Fibroblast of skin of back (primary cell): Measurements from ENCODE around the gene VENTX.

Experiments used
- DNase-seq: peaks from one replicate; pipeline ENCODE4 v3.0.0-alpha.2; 2013

VENTX gene

DNA sequence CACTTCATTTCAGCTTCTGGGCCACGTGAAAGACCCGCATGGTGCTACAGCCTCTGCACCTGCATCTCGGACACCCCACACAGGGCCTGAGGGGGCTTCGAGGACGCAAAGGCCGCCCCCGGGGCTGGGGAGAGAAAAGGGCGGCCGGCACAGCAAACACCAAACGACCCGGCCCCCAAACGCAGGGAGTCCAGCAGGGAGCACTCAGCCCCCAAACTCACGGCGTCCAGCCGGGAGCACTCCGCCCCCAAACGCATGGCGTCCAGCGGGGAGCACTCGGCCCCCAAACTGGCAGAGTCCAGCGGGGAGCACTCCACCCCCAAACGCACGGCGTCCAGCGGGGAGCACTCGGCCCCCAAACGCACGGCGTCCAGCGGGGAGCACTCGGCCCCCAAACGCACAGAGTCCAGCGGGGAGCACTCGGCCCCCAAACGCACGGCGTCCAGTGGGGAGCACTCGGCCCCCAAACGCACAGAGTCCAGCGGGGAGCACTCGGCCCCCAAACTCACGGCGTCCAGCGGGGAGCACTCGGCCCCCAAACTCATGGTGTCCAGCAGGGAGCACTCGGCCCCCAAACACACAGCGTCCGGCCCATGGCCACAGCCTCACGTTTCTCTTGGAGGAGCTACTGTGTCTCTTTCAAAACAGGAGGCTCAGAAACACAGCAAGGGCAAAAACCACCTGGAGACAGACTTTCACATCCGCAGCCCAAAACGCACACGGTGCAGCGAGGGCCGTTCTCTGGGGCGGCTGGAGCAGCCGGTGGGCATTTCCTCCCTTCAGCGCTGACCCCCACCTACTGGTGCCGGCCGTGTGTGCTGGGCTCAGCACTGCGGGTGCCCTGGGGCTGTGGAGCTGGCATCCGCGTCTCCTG lies 34.6 kb upstream of the VENTX start:
- no peak for DNase-seq

DNA sequence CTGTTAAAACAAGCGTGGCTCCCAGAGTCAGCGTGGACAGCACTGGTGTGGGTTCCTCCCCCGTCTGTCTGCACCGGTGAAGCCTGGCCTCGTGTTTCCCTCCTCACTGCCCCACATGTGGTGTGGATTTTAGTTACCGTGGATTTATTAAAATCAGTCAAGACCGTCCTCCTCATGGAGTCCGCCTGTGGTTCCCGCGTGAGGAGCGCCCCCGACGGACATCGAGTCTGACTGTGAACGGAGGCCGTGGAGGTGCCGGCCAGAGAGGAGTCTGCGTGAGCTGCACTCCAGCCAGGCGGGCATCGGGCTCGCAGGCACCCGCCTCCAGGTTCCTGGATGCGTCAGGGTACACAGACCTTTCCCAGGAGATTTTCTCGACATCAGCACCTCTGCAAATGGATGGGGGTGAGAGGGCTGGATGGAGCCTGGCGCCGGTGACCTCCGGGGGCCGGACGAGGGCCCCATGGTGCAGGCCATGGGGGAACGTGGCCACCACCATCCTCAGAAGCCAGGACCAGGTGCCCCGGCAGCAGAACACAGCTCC lies 33.9 kb upstream of the VENTX start:
- DNase-seq = no peak

DNA sequence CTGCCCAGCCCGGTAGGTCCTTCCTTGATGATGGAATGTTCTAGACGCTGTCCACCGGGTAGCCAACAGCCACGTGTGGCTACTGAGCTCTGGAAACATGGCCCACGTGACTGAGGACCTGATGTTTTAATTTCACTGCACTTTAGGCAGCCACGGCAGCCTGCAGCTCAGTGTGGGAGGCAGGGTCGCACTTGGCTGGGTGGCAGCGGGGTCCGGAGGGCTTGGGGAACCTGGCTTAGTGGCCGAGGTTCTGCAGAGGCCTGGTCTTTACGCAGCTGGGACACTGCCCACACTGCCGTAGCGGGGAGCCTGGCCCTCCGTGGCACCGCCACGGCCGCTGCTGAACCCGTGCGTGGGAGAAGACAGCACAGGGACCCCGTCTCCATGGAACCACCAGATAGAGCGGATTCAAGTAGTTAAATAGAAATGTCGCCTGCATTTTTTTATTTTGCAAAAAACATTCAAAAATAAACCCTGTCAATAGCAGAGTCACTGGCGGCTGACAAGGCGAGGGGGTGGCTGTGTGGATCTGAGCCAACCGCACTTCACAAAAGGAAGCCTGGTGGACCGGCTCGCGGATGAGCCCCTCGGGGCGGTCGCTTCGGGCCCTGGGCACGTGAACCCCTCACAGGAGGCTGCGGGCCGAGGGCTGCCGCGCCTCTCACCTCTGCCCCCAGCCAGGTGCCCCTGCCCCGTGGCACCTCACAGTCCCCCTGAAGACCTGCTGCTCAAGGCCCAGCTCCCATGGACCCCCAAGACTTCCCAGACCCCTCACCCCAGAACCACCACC lies 33.2 kb upstream of the VENTX start:
- no peak for DNase-seq

DNA sequence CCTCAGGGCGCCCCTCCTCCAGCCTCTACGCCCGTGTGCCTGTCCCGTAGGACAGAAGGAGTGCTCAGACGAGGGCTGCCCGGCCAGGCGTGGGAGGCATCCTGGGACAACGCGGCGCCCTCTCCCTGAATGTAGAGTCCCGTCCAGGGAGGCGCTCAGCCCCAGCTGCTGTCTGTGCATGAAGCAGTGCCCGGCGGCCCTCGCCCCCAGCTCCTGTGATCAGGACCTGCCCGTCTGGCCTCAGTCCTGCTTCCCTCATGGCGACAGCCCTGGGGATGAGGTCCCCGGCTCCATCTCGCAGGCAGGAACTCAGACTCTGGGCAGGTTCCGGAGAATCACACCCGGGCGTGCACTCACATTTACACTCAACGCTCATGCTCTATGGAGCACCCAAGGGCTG lies 32.5 kb upstream of the VENTX start:
- DNase-seq = no peak

DNA sequence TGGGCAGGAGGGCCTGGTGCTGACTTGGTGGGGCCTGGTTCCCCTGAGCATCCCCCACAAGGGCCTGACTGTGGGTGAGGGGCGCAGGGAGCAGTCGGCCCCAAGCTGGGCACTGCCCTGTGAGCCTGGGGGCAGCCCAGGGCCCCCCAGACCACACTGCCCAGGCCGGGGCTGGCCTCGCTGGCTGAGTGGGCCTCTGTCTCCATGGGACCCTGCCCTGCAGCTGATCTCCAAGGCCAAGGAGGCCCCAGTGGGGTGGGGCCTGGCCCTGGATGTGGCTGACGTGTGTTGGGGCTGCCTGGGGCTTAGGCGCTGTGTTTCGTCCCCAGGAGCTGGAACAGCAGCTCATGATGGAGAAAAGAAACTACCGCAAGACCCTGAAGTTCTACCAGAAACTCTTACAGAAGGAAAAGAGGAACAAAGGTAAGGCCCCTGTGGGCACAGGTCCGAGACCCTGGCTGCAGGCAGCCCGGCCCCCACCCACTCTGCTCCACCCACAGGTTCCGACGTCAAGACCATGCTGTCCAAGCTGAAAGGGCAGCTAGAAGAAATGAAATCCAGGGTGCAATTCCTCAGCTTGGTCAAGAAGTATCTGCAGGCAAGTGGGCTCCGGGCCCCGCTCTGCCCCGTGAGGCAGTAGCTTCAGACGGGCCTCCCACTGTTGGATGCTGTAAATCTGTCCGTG lies 31.2 kb upstream of the VENTX start:
- DNase-seq = no peak

DNA sequence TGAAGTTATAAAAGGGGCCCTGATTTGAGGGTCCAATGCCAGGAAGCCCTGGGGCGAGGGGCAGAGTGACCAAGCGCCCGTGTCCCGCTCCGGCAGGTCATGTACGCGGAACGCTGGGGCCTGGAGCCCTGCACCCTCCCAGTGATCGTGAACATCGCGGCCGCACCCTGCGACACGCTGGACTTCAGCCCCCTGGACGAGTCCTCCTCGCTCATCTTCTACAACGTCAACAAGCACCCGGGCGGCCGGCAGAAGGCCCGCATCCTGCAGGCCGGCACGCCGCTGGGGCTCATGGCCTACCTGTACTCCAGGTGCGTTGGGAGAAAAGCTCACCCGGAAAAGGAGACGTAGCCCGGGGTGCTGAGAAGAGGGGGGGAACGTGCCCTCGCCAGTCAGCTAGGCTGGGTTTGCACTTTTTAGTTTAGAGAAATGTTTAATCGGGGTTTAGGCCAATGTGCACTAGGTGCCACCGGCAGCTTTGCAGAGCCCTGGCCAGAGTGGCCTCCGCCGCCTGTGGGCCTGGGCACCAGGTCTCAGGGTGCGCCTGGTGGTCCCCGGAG lies 30.5 kb upstream of the VENTX start:
- DNase-seq = no peak

DNA sequence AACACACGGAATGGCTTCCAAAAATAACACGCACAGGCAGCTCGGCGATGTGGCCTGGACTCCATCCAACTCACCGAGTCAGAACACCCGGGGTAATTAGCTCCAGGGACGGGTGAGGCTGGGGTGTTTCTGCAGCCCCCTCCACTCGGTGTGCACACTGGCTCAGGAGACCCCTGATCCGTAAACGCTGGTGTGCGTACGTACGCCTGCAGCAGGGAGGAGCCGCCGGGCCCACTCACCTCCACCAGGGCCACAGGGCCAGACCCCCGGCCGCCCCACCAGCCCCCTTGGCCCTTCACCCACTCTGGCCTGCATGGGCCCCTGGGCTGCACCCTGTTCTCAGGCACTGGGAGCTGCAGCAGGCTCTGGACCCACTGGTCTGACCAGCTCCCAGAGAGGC lies 30.0 kb upstream of the VENTX start:
- no peak for DNase-seq

DNA sequence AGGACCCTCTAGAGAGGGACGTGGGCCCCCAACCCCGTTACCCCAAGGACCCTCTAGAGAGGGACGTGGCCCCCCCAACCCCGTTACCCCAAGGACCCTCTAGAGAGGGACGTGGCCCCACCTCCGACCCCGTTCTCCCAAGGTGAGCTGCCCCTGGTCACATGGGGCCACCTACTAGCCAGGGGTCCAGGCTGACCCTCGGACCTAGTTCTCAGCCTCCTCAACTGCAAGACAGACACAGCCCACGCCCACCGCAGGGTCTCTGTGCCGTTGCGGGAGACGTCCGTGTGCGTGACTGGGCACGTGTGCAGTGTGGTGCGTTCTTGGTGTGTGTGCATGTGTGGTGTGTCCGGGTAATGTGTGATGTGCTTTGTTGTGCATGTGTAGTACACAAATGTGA lies 29.2 kb upstream of the VENTX start:
- no peak for DNase-seq

DNA sequence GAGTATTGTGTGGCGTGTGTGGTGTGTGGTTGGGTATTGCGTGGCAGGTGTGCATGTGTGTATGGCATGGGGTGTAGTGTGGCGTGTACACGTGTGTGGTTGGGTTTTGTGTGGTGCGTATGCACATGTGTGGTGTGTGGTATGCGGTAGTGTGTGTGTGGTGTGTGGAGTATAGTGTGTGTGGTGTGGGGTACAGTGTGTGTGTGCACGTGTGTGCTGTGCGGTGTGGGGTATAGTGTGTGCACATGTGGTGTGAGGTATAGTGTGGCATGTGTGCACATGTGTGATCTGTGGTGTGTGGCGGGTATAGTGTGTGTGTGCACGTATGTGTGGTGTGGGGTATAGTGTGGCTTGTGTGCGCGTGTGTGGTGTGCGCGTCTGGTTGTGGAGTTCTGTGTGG lies 28.5 kb upstream of the VENTX start:
- no peak for DNase-seq

DNA sequence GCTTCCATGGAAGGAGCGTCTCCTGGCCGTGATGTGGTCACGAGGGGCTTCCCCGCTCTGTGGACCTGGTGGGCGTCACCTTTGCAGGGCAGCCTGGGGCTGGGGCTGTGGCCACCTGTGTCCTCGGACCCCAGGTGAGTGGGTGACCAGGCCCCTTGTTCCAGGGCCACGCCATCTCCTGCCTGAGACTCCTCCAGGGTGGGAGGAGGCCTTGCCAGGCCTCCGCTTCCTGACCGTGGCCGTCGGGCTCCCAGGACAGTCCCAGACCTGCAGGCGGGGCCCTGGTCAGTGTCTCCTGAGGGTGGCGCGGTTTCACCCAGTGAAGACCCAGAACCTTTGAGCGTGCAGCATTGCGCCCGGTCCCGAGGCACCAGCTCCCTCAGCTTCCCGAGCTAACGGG lies 28.0 kb upstream of the VENTX start:
- DNase-seq = no peak

DNA sequence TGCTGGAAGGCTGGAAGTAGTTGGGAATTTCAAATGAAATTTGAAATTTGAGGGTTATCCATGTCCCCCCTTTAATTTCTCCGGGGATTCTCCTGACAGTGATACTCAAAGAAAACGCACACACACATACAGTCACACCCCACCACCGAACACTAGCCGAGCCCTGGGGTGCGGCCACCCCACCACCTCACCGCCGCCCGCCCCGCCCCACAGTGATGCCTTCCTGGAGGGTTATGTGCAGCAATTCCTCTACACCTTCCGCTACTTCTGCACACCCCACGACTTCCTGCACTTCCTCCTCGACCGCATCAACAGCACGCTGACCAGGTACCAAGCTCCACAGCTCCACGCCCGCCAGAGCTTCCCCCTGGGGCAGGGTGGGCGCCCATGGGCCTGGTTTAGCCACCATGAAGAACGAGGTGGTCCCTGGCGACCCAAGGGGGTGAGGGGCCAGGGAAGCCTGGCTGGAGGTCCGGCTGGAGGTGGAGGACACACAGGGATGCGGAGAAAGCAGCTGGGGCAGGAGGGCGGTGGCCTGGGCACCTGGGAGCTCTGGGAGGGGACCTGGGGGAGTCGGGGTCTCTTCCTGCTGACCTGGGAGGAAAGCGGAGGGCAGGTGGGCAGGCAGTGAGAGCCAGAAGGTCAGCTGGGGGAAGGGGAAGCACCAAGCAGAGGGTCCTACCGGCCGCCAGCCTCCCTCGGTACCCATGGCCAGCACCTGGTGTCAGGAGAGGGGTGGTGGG lies 27.1 kb upstream of the VENTX start:
- DNase-seq = no peak

DNA sequence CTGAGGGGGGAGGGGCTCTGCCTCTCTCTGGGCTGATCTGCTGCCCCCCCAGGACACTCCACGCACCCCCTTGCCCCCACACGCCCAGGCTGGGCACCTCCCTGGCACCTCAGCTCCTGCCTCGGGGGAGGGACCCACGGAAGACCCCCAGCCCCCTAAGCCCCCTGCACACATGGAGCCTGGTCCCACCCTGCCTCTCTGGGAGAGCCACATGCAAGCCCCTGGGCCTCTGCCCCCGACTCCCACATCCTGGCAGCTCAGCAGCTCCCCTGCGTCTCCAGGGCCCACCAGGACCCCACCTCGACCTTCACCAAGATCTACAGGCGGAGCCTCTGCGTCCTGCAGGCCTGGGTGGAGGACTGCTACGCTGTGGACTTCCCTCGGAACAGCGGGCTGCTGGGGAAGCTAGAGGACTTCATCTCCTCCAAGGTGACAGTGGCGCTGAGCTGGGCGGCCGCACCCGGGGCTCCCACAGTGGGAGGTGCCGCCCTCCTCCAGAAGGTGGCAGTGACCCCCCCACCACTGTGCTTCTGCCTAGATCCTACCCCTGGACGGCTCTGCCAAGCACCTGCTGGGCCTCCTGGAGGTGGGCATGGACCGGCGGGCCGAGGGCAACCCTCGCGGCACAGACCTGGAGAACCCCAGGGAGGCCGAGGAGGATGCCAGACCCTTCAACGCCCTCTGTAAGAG lies 26.4 kb upstream of the VENTX start:
- no peak for DNase-seq

DNA sequence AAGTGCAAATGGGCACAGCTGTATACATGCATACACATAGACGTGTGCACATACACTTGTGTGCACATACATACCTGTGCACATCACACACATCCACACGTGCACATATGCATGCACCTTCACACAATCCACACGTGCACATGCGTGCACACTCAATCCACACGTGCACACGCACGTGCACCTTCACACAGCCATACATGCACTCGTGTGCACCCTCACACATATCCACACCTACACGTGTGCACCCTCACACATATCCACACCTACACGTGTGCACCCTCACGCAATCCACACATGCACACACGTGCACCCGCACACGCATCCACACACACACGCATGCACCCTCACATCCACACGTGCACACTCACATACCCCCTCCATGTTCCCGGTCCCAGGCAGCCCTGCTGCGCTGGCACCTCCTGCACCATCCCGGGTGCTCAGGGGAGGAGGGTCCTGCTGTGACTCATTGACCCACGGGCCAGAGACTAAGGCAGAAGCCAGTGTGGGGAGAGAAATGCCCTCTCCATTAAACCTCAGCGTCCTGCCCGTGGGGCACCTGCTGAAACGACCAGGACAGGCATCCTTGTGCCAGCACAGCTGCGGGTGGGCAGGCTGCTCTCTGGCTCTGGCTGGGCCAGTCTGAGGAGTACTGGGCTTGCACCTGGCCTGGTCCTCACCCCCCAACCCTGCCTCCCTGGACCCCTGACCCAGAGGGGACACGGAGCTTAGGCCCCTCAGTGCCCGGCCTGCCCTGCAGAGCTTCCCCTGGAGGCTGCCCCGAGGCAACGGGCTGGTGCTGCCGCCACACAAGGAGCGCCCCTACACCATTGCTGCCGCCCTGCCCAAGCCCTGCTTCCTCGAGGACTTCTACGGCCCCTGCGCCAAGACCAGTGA lies 25.4 kb upstream of the VENTX start:
- no peak for DNase-seq

DNA sequence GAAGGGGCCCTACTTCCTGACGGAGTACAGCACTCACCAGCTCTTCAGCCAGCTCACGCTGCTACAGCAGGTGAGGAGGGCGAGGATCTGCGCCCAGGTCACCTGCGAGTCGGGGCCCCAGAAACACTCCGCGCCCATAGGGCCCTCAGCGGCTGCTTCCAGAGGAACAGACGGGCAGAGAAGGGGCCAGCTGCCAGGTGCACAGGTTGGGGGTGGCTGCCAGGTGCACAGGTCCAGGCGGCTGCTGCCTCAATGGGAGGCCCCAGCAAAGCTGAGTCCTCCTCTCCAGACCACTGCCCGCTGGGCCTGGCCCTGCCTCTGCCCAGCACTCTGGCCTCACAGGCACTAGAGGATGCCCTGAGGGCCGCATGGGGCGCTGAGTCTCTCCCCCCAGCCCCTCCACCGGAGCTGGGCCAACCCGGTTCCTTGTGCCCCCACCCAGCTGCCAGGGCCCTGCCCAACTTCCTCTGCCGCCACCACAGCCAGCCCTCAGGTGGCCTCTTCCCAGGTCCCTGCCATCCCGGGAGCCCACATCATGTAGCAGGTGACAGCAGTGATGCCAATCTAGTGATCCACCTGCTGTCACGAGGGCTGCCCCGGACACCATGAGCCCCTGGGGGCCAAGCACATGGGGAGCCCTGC lies 24.7 kb upstream of the VENTX start:
- no peak for DNase-seq

DNA sequence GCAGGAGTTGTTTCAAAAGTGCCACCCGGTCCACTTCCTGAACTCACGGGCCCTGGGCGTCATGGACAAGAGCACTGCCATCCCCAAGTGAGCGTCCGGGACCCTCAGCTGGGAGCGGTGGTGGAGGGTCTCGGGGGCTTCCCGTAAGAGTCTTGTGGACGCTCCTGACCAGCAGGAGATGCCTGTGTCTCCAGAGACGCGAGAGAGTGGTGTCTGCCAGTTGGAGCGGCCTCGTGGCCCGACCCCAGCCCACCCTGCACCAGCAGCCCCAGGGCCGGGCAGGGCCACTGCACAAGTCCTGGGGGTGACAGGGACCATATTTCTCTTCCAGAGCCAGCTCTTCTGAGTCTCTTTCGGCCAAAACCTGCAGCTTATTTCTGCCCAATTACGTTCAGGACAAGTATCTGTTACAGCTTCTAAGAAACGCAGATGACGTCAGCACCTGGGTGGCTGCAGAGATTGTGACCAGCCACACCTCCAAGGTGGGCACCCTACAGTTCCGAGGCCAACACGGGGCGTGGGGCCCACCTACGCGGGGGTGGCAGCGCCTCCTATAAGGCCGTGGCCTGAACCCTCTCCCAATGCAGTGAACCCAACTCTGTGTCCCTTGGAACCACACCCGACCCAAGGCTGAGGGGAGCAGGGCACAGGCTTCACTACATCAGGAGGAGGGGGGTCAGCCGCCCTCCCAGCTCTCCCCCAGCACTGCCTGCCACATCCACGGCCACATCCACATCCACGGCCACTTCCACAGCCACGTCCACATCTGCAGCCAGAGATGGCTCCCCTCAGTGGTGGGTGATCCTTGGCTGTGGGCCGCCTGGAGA lies 23.8 kb upstream of the VENTX start:
- DNase-seq = no peak

DNA sequence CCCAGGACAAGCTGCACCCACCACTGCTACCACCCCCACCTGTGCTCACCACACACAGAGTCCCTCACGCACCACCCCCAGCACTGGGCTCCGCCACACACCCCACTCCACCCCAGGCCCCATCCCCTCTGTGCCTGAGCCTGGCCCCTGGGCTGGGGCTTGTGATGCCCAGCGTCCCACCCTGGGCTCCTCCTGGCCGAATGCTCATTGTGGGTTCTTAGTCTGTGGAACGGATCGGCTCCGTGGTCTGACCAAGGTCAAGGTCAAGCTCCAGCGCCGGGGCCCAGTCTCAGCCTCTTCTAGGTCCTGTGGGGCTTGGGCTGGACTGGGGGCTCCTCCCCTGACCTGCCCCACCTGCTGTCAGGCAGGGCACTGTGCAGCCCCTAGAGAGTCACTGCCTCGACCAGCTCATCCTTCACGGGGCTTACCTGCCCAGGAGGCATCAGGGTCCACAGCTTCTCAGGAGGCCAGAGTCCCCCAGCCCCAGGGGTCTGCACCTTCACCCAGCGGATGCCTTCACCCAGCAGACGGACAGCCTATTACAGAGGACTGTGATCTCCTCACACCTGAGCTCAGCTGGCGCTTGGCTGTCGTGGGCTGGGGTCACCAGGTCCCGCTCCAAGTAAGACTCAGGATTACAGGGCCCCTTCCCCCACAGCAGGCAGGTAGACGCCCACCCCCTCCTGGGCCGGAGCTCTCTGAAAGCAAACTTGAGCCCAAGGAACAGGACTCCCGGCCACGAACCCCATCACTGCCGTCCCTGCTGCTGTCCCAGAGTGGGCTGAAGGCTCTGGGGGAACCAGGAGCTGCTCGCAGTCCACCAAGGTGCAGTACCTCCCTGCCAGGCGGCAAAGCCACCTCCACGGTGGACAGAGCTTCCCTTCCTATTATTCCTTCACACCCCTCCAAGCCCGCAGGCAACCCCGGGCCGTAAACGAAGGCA lies 22.9 kb upstream of the VENTX start:
- DNase-seq = no peak

DNA sequence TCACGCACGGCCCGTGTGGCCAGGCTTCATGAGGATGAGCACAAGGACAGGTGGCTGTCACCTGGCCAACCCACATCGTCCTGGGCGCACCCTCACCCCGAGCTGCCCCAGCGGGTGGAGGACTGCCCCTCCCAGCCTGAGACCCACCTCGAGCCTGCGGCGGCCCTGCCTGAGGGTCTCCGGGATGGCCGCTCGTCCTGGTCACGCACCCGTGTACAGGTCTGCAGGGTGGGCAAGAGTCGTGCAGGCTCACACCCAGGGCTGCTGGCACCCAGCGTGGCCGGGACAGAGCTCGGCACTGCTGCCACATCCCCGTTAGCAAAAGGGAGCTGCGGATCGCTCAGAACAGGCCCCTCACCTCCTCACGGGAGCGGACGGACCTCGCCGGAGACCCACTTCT lies 22.1 kb upstream of the VENTX start:
- DNase-seq = no peak

DNA sequence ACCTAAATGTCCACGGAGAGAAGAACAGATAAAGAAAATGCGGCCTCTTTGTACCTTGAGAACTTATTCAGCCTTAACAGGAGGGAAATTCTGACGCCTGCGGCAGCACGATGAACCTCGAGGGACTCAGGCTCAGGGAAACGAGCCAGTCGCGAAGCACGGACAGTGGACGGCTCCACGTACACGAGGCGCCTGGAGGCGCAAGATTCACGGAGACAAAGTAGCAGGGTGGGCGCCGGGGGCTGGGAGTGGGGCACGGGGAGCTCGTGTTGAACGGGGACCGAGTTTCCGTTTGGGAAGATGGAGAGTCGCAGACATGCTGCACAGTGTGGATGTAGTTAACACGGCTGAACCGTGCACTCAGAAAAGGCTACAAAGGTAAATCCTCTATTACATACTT lies 20.9 kb upstream of the VENTX start:
- no peak for DNase-seq
